Activated CD8-positive, alpha-beta T cell treated with anti-CD3 and anti-CD28 coated beads for 36 hours (primary cell): Measurements from ENCODE around the gene GCDH. TPM values are rescaled to one million over a fixed set of nuclear protein-coding genes. Genes with fewer than 3 reads are reported as not detected.
"Not testable (repeated sequence)": the region's sequence is repeated elsewhere in the genome, so short reads cannot be mapped to it uniquely, and the experiment has no call there.

Experiments used
- ATAC-seq: fragments of 200-7000 bp; cut with Tn5 transposase; one replicate; pipeline ENCODE4 v1.10.0; 2021; ENCODE audit warnings: mild to moderate bottlenecking, moderate library complexity
- CTCF ChIA-PET: fragments of 350-600 bp; sonication (Branson Sonifier 250); formaldehyde crosslinking; loops from one replicate; lab custom pipeline; 2021; ENCODE audit warnings: antibody characterized with exemption; lab: Charles Lee
- POLR2A ChIA-PET: fragments of 350-600 bp; sonication (Branson Sonifier 250); formaldehyde crosslinking; loops from one replicate; lab custom pipeline; 2021; ENCODE audit warnings: antibody characterized with exemption; lab: Charles Lee
- DNase-seq: peaks from one replicate; pipeline ENCODE4 v3.0.0-alpha.2; 2020
- H3K27ac Mint-ChIP-seq: one replicate; pipeline ENCODE4 v1.8.0; 2021; ENCODE audit warnings: mild to moderate bottlenecking, mixed read lengths
- H3K27me3 Mint-ChIP-seq: one replicate; pipeline ENCODE4 v1.8.0; 2021; ENCODE audit warnings: mixed read lengths
- H3K36me3 Mint-ChIP-seq: one replicate; pipeline ENCODE4 v1.8.0; 2021; ENCODE audit warnings: low read depth, mixed read lengths
- H3K4me1 Mint-ChIP-seq: one replicate; pipeline ENCODE4 v1.8.0; 2021; ENCODE audit warnings: low read depth, mixed read lengths
- H3K4me3 Mint-ChIP-seq: one replicate; pipeline ENCODE4 v1.8.0; 2021; ENCODE audit warnings: mild to moderate bottlenecking, moderate library complexity, mixed read lengths
- H3K9me3 Mint-ChIP-seq: one replicate; pipeline ENCODE4 v1.8.0; 2021; ENCODE audit warnings: mixed read lengths
- intact Hi-C: fragments of 100-400 bp; cut with micrococcal nuclease; formaldehyde crosslinking; loops from one replicate; pipeline ENCODE4 v1.10.0; 2022
- total RNA-seq, 2 experiments: library from RNA; stranded (reverse); gene quantifications; one replicate each; pipeline ENCODE4 v1.2.3, GENCODE V29; 2021
- TF ChIP-seq, protein P1 (sequence below): fragments of 200-600 bp; IDR thresholded peaks from one replicate; pipeline ENCODE4 v1.8.0; 2022; ENCODE audit warnings: antibody characterized with exemption, mild to moderate bottlenecking

GCDH gene
- total RNA-seq, 2 experiments from 2014 or later: 37.5 to 43.8 TPM

DNA sequence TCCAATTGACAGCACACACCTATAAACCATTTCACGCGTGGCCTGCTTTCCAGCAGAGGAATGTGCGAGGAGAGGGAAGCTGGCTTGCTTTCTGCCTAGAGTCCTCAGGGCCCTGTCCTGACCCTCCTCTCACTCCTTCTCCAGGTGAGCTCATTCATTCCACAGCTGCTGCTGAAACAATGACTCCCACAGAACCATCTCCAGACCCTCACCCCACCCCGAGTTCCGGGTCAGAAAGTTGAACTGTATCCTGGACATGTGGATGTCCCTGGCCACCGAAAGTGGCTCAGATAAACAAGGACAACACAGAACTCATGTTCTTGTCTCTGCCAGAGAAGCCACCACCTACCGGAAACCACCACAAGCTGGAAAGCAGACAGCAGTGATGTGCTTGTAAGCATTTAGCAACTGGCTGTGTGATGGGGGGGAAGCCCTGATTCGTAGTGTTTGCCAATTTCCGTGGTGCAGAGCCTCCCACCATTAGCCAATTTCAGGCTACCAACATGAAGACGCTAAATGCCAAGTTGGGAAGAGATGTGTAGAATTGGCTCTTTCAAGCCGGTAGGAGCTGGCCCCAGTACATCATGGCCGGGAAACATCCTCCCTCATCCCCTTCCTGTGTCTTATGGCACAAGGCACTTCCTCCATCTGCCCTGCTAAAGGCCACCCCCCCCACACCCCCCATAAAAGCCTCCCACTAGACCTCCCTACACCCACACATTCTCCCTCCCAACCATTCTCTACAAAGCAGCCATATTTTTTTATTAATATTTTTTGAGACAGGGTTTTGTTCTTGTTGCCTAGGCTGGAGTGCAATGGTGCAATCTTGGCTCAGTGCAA lies 23.1 kb downstream of the GCDH start:
- Mint-ChIP-seq H3K27me3 (no peaks in the 10 kb centered on the region), H3K36me3 (peaks cover 3% of the 10 kb centered on the region), H3K4me1 (peaks cover 24% of the 10 kb centered on the region), H3K4me3 (peak overlapping the region; percentile 4), H3K27ac (peak overlapping the region; percentile 84), H3K9me3 (no peaks in the 10 kb centered on the region)
- TF ChIP-seq, protein P1, sequence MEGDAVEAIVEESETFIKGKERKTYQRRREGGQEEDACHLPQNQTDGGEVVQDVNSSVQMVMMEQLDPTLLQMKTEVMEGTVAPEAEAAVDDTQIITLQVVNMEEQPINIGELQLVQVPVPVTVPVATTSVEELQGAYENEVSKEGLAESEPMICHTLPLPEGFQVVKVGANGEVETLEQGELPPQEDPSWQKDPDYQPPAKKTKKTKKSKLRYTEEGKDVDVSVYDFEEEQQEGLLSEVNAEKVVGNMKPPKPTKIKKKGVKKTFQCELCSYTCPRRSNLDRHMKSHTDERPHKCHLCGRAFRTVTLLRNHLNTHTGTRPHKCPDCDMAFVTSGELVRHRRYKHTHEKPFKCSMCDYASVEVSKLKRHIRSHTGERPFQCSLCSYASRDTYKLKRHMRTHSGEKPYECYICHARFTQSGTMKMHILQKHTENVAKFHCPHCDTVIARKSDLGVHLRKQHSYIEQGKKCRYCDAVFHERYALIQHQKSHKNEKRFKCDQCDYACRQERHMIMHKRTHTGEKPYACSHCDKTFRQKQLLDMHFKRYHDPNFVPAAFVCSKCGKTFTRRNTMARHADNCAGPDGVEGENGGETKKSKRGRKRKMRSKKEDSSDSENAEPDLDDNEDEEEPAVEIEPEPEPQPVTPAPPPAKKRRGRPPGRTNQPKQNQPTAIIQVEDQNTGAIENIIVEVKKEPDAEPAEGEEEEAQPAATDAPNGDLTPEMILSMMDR: no peak
- CTCF ChIA-PET: interaction anchor here (0.9 to 4.0 kb wide), 7 partner anchors 13 to 157 kb away, joined by 3 to 16 read pairs (median 4); no protein-coding TSS in a partner anchor
- intact Hi-C loops: no loop called here
- POLR2A ChIA-PET: interaction anchor here (0.8 to 4.5 kb wide), 14 partner anchors 9 to 51 kb away, joined by 3 to 19 read pairs (median 4); partner anchors contain the start of genes CALR, FARSA, GCDH and KLF1
- ATAC-seq (peak; percentile 84), DNase-seq (peak; percentile 80)

DNA sequence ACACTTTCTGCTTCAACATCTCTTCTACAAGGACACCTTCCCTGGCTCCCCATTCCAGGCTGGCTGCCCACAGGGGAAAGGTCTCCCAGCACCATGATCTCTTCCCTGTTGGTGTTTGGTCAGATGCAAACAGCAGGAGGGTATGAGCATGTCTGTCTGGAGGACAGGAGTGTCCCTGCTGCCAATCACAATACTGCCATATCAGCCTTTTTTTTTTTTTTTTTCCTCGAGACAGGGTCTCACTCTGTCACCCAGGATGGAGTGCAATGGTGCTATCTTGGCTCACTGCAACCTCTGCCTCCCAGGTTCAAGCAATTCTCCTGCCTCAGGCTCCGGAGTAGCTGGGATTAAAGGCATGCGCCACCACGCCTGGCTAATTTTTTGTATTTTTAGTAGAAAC lies 24.9 kb downstream of the GCDH start:
- H3K27me3 Mint-ChIP-seq, intact Hi-C loops, H3K27ac Mint-ChIP-seq, H3K4me3 Mint-ChIP-seq, H3K9me3 Mint-ChIP-seq, ATAC-seq, H3K36me3 Mint-ChIP-seq, DNase-seq: not testable (repeated sequence)
- ChIA-PET POLR2A (interaction anchor here (0.6 to 4.5 kb wide), 5 partner anchors 17 to 180 kb away, joined by 3 to 19 read pairs (median 3); partner anchors contain the start of gene CALR), CTCF (interaction anchor here (1.2 to 4.0 kb wide), 3 partner anchors 31 to 68 kb away, joined by 3 to 14 read pairs (median 5); no protein-coding TSS in a partner anchor)
- H3K4me1 Mint-ChIP-seq: peaks cover 32% of the 10 kb centered on the region

DNA sequence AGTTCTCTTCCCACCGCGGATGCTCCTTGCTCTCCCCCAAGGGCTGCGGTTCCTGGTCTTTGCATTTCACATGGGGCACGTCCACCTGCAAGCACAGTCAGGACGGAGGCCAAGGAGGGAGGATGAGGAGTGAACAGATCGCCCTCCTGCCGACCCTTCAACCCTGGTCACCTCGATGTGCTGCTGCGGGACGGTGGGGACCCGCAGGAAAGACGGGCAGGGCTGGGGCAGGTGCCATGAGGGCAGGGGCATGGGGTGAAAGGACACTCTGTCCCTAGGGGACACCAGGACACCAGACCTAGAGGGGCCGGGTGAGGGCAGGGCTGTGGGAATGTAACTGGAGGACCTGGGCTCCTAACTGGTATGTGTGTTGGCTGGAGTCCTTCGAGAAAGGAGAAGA lies 27.3 kb downstream of the GCDH start:
- Mint-ChIP-seq H3K9me3 (no peaks in the 10 kb centered on the region), H3K4me1 (peaks cover 32% of the 10 kb centered on the region), H3K4me3 (peak overlapping the region; percentile 62), H3K27ac (peak overlapping the region; percentile 85), H3K27me3 (no peaks in the 10 kb centered on the region), H3K36me3 (peaks cover 22% of the 10 kb centered on the region)
- POLR2A ChIA-PET: interaction anchor here (2.0 to 5.4 kb wide), 3 partner anchors 10 to 19 kb away, joined by 6 to 39 read pairs (median 8); partner anchors contain the start of gene FARSA
- TF ChIP-seq, protein P1: no peak
- ATAC-seq: no peak
- intact Hi-C loops: no loop called here
- no peak for DNase-seq
- CTCF ChIA-PET: no interaction called here

DNA sequence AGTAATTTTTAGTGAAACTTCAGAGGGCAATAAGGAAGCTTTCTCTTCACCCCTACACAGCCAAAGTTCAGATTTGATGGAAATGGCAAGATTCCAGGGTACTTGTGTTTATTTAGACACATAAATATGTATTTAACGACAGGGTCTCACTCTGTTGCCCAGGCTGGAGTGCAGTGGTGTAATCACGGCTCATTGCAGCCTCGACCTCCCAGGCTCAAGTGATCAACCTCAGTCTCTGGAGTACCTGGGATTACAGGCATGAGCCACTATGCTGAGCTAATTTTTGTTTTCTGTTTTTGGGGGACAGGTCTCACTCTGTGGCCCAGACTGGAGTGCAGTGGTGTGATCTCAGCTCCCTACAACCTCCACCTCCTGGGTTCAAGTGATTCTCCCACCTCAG lies 30.1 kb downstream of the GCDH start:
- Mint-ChIP-seq H3K4me3 (no peak overlapping the region), H3K27me3 (no peaks in the 10 kb centered on the region), H3K9me3 (no peaks in the 10 kb centered on the region), H3K4me1 (peaks cover 17% of the 10 kb centered on the region), H3K36me3 (peaks cover 39% of the 10 kb centered on the region), H3K27ac (peak overlapping the region; percentile 66)
- DNase-seq: no peak
- TF ChIP-seq, protein P1: no peak
- ChIA-PET CTCF (interaction anchor here (2.9 kb wide), 1 partner anchor 44 kb away, joined by 11 read pairs; no protein-coding TSS in a partner anchor), POLR2A (interaction anchor here (0.9 to 5.4 kb wide), 5 partner anchors 10 to 44 kb away, joined by 3 to 39 read pairs (median 3); partner anchors contain the start of gene FARSA)
- ATAC-seq: no peak
- intact Hi-C loops: no loop called here

DNA sequence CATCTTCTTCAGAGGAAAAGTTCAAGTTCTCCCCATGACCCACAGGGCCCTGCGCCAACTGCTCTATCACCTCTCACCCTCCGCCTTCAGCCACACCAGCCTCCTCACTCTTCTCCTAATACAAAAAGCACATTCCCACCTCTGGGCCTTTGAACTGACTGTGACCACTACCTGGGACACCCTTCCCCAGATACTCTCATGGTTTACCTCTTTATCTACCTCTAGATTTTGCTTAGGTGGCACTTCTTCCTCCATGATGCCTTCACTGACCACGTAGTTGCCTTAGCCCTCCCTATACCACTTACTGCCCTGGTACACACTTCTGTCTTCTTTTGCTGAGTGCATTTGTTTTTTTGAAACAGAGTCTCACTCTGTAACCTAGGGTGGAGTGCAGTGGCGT lies 32.0 kb downstream of the GCDH start:
- H3K4me1 Mint-ChIP-seq: peaks cover 13% of the 10 kb centered on the region
- H3K4me3 Mint-ChIP-seq: no peak overlapping the region
- POLR2A ChIA-PET: interaction anchor here (5.4 kb wide), 1 partner anchor 8 kb away, joined by 39 read pairs; the partner anchor contains the start of gene FARSA
- intact Hi-C loops: no loop called here
- no peak overlapping the region for H3K27ac Mint-ChIP-seq
- no peaks in the 10 kb centered on the region for H3K27me3 Mint-ChIP-seq
- peaks cover 51% of the 10 kb centered on the region for H3K36me3 Mint-ChIP-seq
- TF ChIP-seq, protein P1: no peak
- ATAC-seq (no peak), DNase-seq (no peak)
- CTCF ChIA-PET: no interaction called here
- no peaks in the 10 kb centered on the region for H3K9me3 Mint-ChIP-seq
